Measurements from ENCODE around the gene RSPO4. TPM values are rescaled to one million over a fixed set of nuclear protein-coding genes. Genes with fewer than 3 reads are reported as not detected.

Gene RSPO4
- total and polyA plus RNA-seq, 2 donors (not counting 3 experiments of a cell fraction or from before 2014, with no cell fraction given), result not detected

- FAIRE-seq, result no peak
- Histone ChIP-seq H4K20me1 (replicated peaks; ENCODE audit: control insufficient read depth, extremely low read depth, insufficient read depth, low read length) (no peaks in the 10 kb centered on the region), H3K27me3 (ENCODE audit: control insufficient read depth in 2 of 2, insufficient read depth in 2 of 2, low read length in 2 of 2) (no peaks in the 10 kb centered on the region), H3K9me3 (replicated peaks; ENCODE audit: control insufficient read depth, insufficient read depth, low read length) (no peaks in the 10 kb centered on the region), H3K9ac (replicated peaks; ENCODE audit: extremely low read depth, insufficient read depth, low read length) (no peak overlapping the region), H3K4me3 (replicated peaks in 1 of 3; ENCODE audit: insufficient read depth in 1 of 3, low read depth in 1 of 3, low read length in 3 of 3) (no peak overlapping the region), H2AFZ (ENCODE audit: low read depth, low read length) (no peak overlapping the region), H3K79me2 (ENCODE audit: control insufficient read depth, insufficient read depth, low read length) (no peaks in the 10 kb centered on the region), H3K4me2 (ENCODE audit: insufficient read depth, low read length) (no peak overlapping the region), H3K4me1 (ENCODE audit: control insufficient read depth, extremely low read depth, insufficient read depth, low read length) (no peaks in the 10 kb centered on the region), H3K36me3 (ENCODE audit: control insufficient read depth in 2 of 2, extremely low read depth in 1 of 2, insufficient read depth in 2 of 2, low read length in 2 of 2) (no peaks in the 10 kb centered on the region), H3K27ac (ENCODE audit: insufficient read depth, low read depth, low read length) (no peak overlapping the region), H3K9me1 (replicated peaks; ENCODE audit: control insufficient read depth, extremely low read depth, insufficient read depth, low read length) (no peaks in the 10 kb centered on the region)
- intact Hi-C loops (cut with micrococcal nuclease) (loop anchor here (10.0 kb wide), 2 partner anchors 230 to 260 kb away; partner anchors contain the start of gene TMEM74B), dilution Hi-C loops (cut with MboI; ENCODE audit: extremely low pct_ligation_motif_present, low sequenced_read_pairs) (no loop called here)
- TF ChIP-seq MYC (IDR thresholded peaks at IDR 0.05; ENCODE audit: low read depth, low read length) (no peak), POLR2AphosphoS5 (IDR thresholded peaks at IDR 0.05; ENCODE audit: insufficient read depth, low read depth, low read length) (no peak), GATA2 (IDR thresholded peaks at IDR 0.05; ENCODE audit: insufficient read depth, insufficient read length, low read depth, low read length) (no peak), POLR2A (IDR thresholded peaks at IDR 0.05; ENCODE audit: low read depth, low read length) (no peak)
- ChIA-PET CTCF (interaction anchor here (0.8 to 6.9 kb wide), 13 partner anchors 9 to 822 kb away, joined by 3 to 441 read pairs (median 5); partner anchors contain the start of genes ANGPT4 and FAM110A), POLR2A (no interaction called here)
- BruUV-seq (replicated peaks), result no TSS peak
- DNase-seq (ENCODE audit: low read depth, low spot score), result no peak
These were observed 47.0 kb downstream of the RSPO4 start for GRCh38 chr20:955111-955510.

- CTCF ChIA-PET, result interaction anchor here (6.9 kb wide), 1 partner anchor 137 kb away, joined by 441 read pairs; no protein-coding TSS in a partner anchor
- FAIRE-seq (no peak), DNase-seq (ENCODE audit: low read depth, low spot score) (no peak)
- Histone ChIP-seq H3K9me1 (replicated peaks; ENCODE audit: control insufficient read depth, extremely low read depth, insufficient read depth, low read length) (no peaks in the 10 kb centered on the region), H3K4me2 (ENCODE audit: insufficient read depth, low read length) (no peak overlapping the region), H4K20me1 (replicated peaks; ENCODE audit: control insufficient read depth, extremely low read depth, insufficient read depth, low read length) (no peaks in the 10 kb centered on the region), H3K36me3 (ENCODE audit: control insufficient read depth in 2 of 2, extremely low read depth in 1 of 2, insufficient read depth in 2 of 2, low read length in 2 of 2) (no peaks in the 10 kb centered on the region), H3K27me3 (ENCODE audit: control insufficient read depth in 2 of 2, insufficient read depth in 2 of 2, low read length in 2 of 2) (peaks cover 0 to 1% of the 10 kb centered on the region in 2 experiments), H3K27ac (ENCODE audit: insufficient read depth, low read depth, low read length) (no peak overlapping the region), H2AFZ (ENCODE audit: low read depth, low read length) (no peak overlapping the region), H3K4me1 (ENCODE audit: control insufficient read depth, extremely low read depth, insufficient read depth, low read length) (no peaks in the 10 kb centered on the region), H3K4me3 (replicated peaks in 1 of 3; ENCODE audit: insufficient read depth in 1 of 3, low read depth in 1 of 3, low read length in 3 of 3) (no peak overlapping the region), H3K9me3 (replicated peaks; ENCODE audit: control insufficient read depth, insufficient read depth, low read length) (no peaks in the 10 kb centered on the region), H3K79me2 (ENCODE audit: control insufficient read depth, insufficient read depth, low read length) (no peaks in the 10 kb centered on the region), H3K9ac (replicated peaks; ENCODE audit: extremely low read depth, insufficient read depth, low read length) (no peak overlapping the region)
- no TSS peak for BruUV-seq (replicated peaks)
- dilution Hi-C loops (cut with MboI; ENCODE audit: extremely low pct_ligation_motif_present, low sequenced_read_pairs) (no loop called here), intact Hi-C loops (cut with micrococcal nuclease) (loop anchor here (10.0 kb wide), 2 partner anchors 231 to 261 kb away; partner anchors contain the start of gene TMEM74B)
- POLR2A ChIA-PET, result no interaction called here
- TF ChIP-seq, protein P1, sequence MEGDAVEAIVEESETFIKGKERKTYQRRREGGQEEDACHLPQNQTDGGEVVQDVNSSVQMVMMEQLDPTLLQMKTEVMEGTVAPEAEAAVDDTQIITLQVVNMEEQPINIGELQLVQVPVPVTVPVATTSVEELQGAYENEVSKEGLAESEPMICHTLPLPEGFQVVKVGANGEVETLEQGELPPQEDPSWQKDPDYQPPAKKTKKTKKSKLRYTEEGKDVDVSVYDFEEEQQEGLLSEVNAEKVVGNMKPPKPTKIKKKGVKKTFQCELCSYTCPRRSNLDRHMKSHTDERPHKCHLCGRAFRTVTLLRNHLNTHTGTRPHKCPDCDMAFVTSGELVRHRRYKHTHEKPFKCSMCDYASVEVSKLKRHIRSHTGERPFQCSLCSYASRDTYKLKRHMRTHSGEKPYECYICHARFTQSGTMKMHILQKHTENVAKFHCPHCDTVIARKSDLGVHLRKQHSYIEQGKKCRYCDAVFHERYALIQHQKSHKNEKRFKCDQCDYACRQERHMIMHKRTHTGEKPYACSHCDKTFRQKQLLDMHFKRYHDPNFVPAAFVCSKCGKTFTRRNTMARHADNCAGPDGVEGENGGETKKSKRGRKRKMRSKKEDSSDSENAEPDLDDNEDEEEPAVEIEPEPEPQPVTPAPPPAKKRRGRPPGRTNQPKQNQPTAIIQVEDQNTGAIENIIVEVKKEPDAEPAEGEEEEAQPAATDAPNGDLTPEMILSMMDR (IDR thresholded peaks at IDR 0.05; ENCODE audit: extremely low read depth in 1 of 2, insufficient read depth in 1 of 2, low read depth in 1 of 2, low read length in 2 of 2), result no peak
- TF ChIP-seq GATA2 (IDR thresholded peaks at IDR 0.05; ENCODE audit: insufficient read depth, insufficient read length, low read depth, low read length) (no peak), JUN (IDR thresholded peaks at IDR 0.05; ENCODE audit: borderline replicate concordance, insufficient read depth, insufficient read length, low read depth) (no peak), MYC (IDR thresholded peaks at IDR 0.05; ENCODE audit: low read depth, low read length) (no peak), MAX (IDR thresholded peaks at IDR 0.05; ENCODE audit: insufficient read depth, insufficient read length) (no peak), EZH2 (IDR thresholded peaks at IDR 0.05; ENCODE audit: borderline replicate concordance, low read depth, low read length, severe bottlenecking) (no peak)
These were observed 48.4 kb downstream of the RSPO4 start for GRCh38 chr20:953742-954141.
